SJSA1 (cell line): ENCODE results near the gene PPP6R3. TPM values are rescaled to one million over a fixed set of nuclear protein-coding genes. Genes with fewer than 3 reads are reported as not detected.
A peak's percentile ranks its signal among the peaks of the same experiment; 100 is the strongest.

ENCODE experiments used
- DNase-seq, 2 experiments: peaks; one replicate each; pipeline ENCODE4 v3.0.0-alpha.2; 2015 to 2020; ENCODE audit warnings: low spot score in 2 of 2, low read depth in 1 of 2
- H3K27ac ChIP-seq: fragments of 250-450 bp; sonication (Bioruptor Pico); 2 replicates; pipeline ENCODE4 v1.5.1; 2020; ENCODE audit warnings: mild to moderate bottlenecking, moderate library complexity
- H3K27me3 ChIP-seq: fragments of 250-450 bp; sonication (Bioruptor Pico); replicated peaks from 2 replicates; pipeline ENCODE4 v1.5.1; 2020; ENCODE audit warnings: mild to moderate bottlenecking, moderate library complexity
- H3K36me3 ChIP-seq: fragments of 250-450 bp; sonication (Bioruptor Pico); 2 replicates; pipeline ENCODE4 v1.5.1; 2020; ENCODE audit warnings: mild to moderate bottlenecking
- H3K4me1 ChIP-seq: fragments of 250-450 bp; sonication (Bioruptor Pico); replicated peaks from 2 replicates; pipeline ENCODE4 v1.6.1; 2021; ENCODE audit warnings: mild to moderate bottlenecking
- H3K4me3 ChIP-seq: fragments of 250-450 bp; sonication (Bioruptor Pico); 2 replicates; pipeline ENCODE4 v1.5.1; 2020; ENCODE audit warnings: mild to moderate bottlenecking
- H3K9me3 ChIP-seq: fragments of 250-450 bp; sonication (Bioruptor Pico); replicated peaks from 2 replicates; pipeline ENCODE4 v1.5.1; 2020; ENCODE audit warnings: mild to moderate bottlenecking
- total RNA-seq: library from RNA; depleted of rRNA; stranded (reverse); fragments of >200 nt; shearing (Covaris generic); gene quantifications from 2 replicates; pipeline ENCODE4 v1.2.3, GENCODE V29; 2014

The PPP6R3 gene
- total RNA-seq, 1 experiment from 2014 or later = 279 TPM

GRCh38 chr11:68523033-68523432 is 62.5 kb downstream of the PPP6R3 start:
- Histone ChIP-seq H3K9me3 (no peaks in the 10 kb centered on the region), H3K4me3 (no peak overlapping the region), H3K27ac (no peak overlapping the region), H3K4me1 (no peaks in the 10 kb centered on the region), H3K27me3 (no peaks in the 10 kb centered on the region), H3K36me3 (peaks cover 96% of the 10 kb centered on the region)
- no peak for DNase-seq

- Histone ChIP-seq H3K4me3 (no peak overlapping the region), H3K9me3 (no peaks in the 10 kb centered on the region), H3K4me1 (no peaks in the 10 kb centered on the region), H3K36me3 (peaks cover 98% of the 10 kb centered on the region), H3K27ac (no peak overlapping the region), H3K27me3 (no peaks in the 10 kb centered on the region)
- DNase-seq = peak in 1 of 2 experiments; percentile 6
Measured at GRCh38 chr11:68523743-68524142, 63.2 kb downstream of the PPP6R3 start.

- no peaks in the 10 kb centered on the region for H3K9me3 ChIP-seq
- H3K4me1 ChIP-seq = no peaks in the 10 kb centered on the region
- H3K27me3 ChIP-seq = no peaks in the 10 kb centered on the region
- H3K4me3 ChIP-seq = no peak overlapping the region
- H3K36me3 ChIP-seq = peaks cover 97% of the 10 kb centered on the region
- H3K27ac ChIP-seq = no peak overlapping the region
- DNase-seq = peak in 1 of 2 experiments; percentile 8
Measured at GRCh38 chr11:68524213-68524612, 63.7 kb downstream of the PPP6R3 start.

- Histone ChIP-seq H3K4me3 (no peak overlapping the region), H3K36me3 (peaks cover 97% of the 10 kb centered on the region), H3K27ac (no peak overlapping the region), H3K27me3 (no peaks in the 10 kb centered on the region), H3K4me1 (no peaks in the 10 kb centered on the region), H3K9me3 (no peaks in the 10 kb centered on the region)
- DNase-seq = peak in 1 of 2 experiments; percentile 42
Measured at GRCh38 chr11:68524681-68525080, 64.1 kb downstream of the PPP6R3 start.

- peaks cover 97% of the 10 kb centered on the region for H3K36me3 ChIP-seq
- no peaks in the 10 kb centered on the region for H3K27me3 ChIP-seq
- no peak overlapping the region for H3K27ac ChIP-seq
- H3K9me3 ChIP-seq = no peaks in the 10 kb centered on the region
- no peak for DNase-seq
- no peak overlapping the region for H3K4me3 ChIP-seq
- H3K4me1 ChIP-seq = no peaks in the 10 kb centered on the region
Measured at GRCh38 chr11:68525336-68525735, 64.8 kb downstream of the PPP6R3 start.

- no peaks in the 10 kb centered on the region for H3K27me3 ChIP-seq
- DNase-seq = no peak
- H3K9me3 ChIP-seq = no peaks in the 10 kb centered on the region
- H3K27ac ChIP-seq = no peak overlapping the region
- H3K4me3 ChIP-seq = no peak overlapping the region
- no peaks in the 10 kb centered on the region for H3K4me1 ChIP-seq
- peaks cover 95% of the 10 kb centered on the region for H3K36me3 ChIP-seq
Measured at GRCh38 chr11:68525930-68526329, 65.4 kb downstream of the PPP6R3 start.

- no peaks in the 10 kb centered on the region for H3K4me1 ChIP-seq
- no peaks in the 10 kb centered on the region for H3K27me3 ChIP-seq
- no peak for DNase-seq
- H3K4me3 ChIP-seq = no peak overlapping the region
- no peak overlapping the region for H3K27ac ChIP-seq
- H3K36me3 ChIP-seq = peaks cover 92% of the 10 kb centered on the region
- no peaks in the 10 kb centered on the region for H3K9me3 ChIP-seq
Measured at GRCh38 chr11:68527585-68527984, 67.0 kb downstream of the PPP6R3 start.

GRCh38 chr11:68528630-68529029 is 68.1 kb downstream of the PPP6R3 start:
- H3K4me1 ChIP-seq = no peaks in the 10 kb centered on the region
- H3K9me3 ChIP-seq = no peaks in the 10 kb centered on the region
- no peak overlapping the region for H3K4me3 ChIP-seq
- H3K36me3 ChIP-seq = peaks cover 91% of the 10 kb centered on the region
- H3K27ac ChIP-seq = no peak overlapping the region
- H3K27me3 ChIP-seq = no peaks in the 10 kb centered on the region
- DNase-seq = no peak

- Histone ChIP-seq H3K36me3 (peaks cover 84% of the 10 kb centered on the region), H3K27ac (no peak overlapping the region), H3K27me3 (no peaks in the 10 kb centered on the region), H3K9me3 (no peaks in the 10 kb centered on the region), H3K4me1 (no peaks in the 10 kb centered on the region), H3K4me3 (no peak overlapping the region)
- no peak for DNase-seq
Measured at GRCh38 chr11:68531129-68531693, 70.7 kb downstream of the PPP6R3 start.

- Histone ChIP-seq H3K27me3 (no peaks in the 10 kb centered on the region), H3K36me3 (peaks cover 82% of the 10 kb centered on the region), H3K4me1 (no peaks in the 10 kb centered on the region), H3K4me3 (no peak overlapping the region), H3K27ac (no peak overlapping the region), H3K9me3 (no peaks in the 10 kb centered on the region)
- no peak for DNase-seq
Measured at GRCh38 chr11:68532727-68533369, 72.3 kb downstream of the PPP6R3 start.

- DNase-seq = no peak
- Histone ChIP-seq H3K27ac (no peak overlapping the region), H3K27me3 (no peaks in the 10 kb centered on the region), H3K4me3 (no peak overlapping the region), H3K4me1 (no peaks in the 10 kb centered on the region), H3K9me3 (no peaks in the 10 kb centered on the region), H3K36me3 (peaks cover 82% of the 10 kb centered on the region)
Measured at GRCh38 chr11:68533945-68534344, 73.4 kb downstream of the PPP6R3 start.

GRCh38 chr11:68535098-68535497 is 74.5 kb downstream of the PPP6R3 start:
- H3K27ac ChIP-seq = no peak overlapping the region
- H3K4me1 ChIP-seq = no peaks in the 10 kb centered on the region
- H3K36me3 ChIP-seq = peaks cover 83% of the 10 kb centered on the region
- no peak for DNase-seq
- no peak overlapping the region for H3K4me3 ChIP-seq
- no peaks in the 10 kb centered on the region for H3K9me3 ChIP-seq
- H3K27me3 ChIP-seq = no peaks in the 10 kb centered on the region

GRCh38 chr11:68536706-68537105 is 76.2 kb downstream of the PPP6R3 start:
- no peak overlapping the region for H3K27ac ChIP-seq
- H3K4me3 ChIP-seq = no peak overlapping the region

GRCh38 chr11:68538025-68538424 is 77.5 kb downstream of the PPP6R3 start:
- no peak for DNase-seq
- H3K4me3 ChIP-seq = no peak overlapping the region
- H3K9me3 ChIP-seq = no peaks in the 10 kb centered on the region
- no peak overlapping the region for H3K27ac ChIP-seq
- H3K27me3 ChIP-seq = no peaks in the 10 kb centered on the region
- peaks cover 71% of the 10 kb centered on the region for H3K36me3 ChIP-seq
- H3K4me1 ChIP-seq = peaks cover 19% of the 10 kb centered on the region

More at GRCh38 chr11:68536706-68537105, 76.2 kb downstream of the PPP6R3 start:
- H3K27me3 ChIP-seq = no peaks in the 10 kb centered on the region
- H3K9me3 ChIP-seq = no peaks in the 10 kb centered on the region
- H3K36me3 ChIP-seq = peaks cover 79% of the 10 kb centered on the region
- peaks cover 6% of the 10 kb centered on the region for H3K4me1 ChIP-seq
- DNase-seq = no peak
